HFF-Myc (cell line): ENCODE measurements around the gene DLGAP1.

Experiments used
- DNase-seq: peaks from one replicate; pipeline ENCODE4 v3.0.0-alpha.2; 2011; ENCODE audit warnings: low read depth; ENCODE audit errors: extremely low read depth
- H3K4me3 ChIP-seq: replicated peaks from 2 replicates; pipeline ENCODE4 v1.5.1; 2011; ENCODE audit warnings: low read depth, mild to moderate bottlenecking, control low read depth, low read length
- TF ChIP-seq, protein P1 (sequence below): IDR thresholded peaks from 2 replicates; pipeline ENCODE4 v1.5.1; 2012; ENCODE audit warnings: mild to moderate bottlenecking, low read depth, low read length, control low read depth; ENCODE audit errors: missing control alignments

Gene DLGAP1

DNA sequence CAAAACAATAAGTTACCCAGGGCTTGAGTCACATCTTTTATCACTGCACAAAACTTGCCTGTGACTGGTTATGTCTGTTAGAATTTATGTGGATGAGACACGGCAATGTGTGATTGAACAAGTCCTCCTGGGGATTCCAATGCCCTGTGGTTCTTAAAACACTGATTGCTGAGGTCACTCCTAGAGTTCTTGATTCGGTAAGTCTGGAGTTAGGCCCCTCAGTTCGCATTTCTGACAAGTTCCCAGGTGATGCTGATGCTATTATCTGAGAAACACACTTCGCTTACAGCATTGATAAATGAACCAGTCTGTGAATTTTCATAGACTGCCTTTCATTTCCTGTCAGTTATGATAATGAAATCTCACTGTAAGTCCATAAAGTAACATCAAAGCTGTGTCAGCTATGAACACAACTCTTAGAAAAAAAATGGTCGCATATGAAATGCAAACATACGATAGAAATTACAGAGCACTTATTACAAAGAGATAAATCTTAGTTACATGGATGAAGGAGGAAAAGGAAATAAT is 214.0 kb downstream of the DLGAP1 start:
- H3K4me3 ChIP-seq, result no peak overlapping the region
- TF ChIP-seq, protein P1, sequence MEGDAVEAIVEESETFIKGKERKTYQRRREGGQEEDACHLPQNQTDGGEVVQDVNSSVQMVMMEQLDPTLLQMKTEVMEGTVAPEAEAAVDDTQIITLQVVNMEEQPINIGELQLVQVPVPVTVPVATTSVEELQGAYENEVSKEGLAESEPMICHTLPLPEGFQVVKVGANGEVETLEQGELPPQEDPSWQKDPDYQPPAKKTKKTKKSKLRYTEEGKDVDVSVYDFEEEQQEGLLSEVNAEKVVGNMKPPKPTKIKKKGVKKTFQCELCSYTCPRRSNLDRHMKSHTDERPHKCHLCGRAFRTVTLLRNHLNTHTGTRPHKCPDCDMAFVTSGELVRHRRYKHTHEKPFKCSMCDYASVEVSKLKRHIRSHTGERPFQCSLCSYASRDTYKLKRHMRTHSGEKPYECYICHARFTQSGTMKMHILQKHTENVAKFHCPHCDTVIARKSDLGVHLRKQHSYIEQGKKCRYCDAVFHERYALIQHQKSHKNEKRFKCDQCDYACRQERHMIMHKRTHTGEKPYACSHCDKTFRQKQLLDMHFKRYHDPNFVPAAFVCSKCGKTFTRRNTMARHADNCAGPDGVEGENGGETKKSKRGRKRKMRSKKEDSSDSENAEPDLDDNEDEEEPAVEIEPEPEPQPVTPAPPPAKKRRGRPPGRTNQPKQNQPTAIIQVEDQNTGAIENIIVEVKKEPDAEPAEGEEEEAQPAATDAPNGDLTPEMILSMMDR, result no peak
- DNase-seq, result no peak

DNA sequence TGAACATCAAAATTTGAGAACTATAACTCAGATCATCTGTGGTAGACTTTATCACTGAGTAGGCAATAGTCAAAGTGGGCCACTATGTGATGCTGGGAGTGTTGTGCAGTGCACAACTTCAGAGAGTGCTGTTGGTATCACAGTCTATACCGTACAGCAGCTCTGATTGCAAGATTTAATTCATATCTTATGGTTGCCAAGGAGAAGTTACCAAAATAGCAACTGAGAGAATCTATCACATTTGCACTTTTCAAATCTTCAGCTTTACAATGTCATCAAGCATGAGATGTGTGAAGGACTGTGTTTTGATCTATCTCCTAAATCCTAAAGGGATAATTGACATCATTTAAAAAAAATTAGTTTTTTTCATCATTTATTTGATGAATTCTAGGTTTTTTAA is 216.1 kb downstream of the DLGAP1 start:
- no peak for DNase-seq
- no peak overlapping the region for H3K4me3 ChIP-seq
- TF ChIP-seq, protein P1, result no peak

DNA sequence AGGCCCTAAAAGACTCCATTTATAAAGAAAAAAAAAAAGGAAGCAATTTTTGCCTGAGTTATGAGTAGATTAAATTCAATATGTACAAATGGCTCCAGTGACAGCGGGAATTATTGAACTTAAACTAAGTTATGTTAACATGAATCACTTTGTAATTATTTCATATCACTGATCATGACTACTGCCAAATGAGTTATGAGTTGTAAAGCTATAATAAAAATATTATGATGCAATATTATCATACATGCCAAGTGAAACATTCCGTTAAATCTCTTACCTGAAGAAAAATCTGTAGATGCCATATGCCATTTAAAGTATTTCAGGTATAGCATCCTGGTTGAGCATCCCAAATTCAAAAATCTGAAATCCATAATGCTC is 217.5 kb downstream of the DLGAP1 start:
- H3K4me3 ChIP-seq, result no peak overlapping the region
- TF ChIP-seq, protein P1, result no peak
- DNase-seq, result no peak

DNA sequence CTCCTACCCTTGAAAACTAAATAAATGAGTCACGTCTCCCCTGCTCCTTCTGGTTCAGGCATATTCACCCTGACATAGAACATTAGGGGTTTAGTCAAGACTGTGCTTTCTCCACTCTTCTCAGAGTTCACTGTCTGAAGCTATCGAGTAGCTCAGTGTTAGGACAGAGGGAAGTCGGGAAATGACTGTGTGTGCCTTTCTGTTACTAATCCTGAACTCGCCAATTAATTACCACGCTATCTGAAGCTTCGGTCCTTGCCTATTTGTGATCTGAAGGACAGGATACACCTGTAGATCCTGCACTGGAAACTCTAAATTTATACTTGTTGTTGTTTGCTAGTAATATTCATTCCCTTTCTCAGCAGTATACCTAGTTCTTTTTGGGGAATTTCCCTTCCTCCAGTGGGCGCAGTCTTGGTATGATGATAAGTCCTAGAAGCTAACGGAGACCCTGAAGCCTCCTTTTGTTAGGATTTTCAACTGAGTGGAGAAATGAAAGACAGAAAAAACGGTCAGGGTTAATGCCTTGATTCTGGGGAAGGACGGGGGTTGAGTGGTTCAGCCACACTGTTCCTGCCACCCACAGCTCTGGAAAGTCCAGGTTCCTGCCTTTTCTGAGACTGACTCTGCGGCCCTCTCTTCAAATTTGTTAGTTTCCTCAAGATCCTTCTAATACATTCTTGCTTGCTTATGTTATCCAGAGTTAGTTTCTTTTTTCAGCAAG is 218.0 kb downstream of the DLGAP1 start:
- no peak for DNase-seq
- no peak overlapping the region for H3K4me3 ChIP-seq
- TF ChIP-seq, protein P1, result no peak

DNA sequence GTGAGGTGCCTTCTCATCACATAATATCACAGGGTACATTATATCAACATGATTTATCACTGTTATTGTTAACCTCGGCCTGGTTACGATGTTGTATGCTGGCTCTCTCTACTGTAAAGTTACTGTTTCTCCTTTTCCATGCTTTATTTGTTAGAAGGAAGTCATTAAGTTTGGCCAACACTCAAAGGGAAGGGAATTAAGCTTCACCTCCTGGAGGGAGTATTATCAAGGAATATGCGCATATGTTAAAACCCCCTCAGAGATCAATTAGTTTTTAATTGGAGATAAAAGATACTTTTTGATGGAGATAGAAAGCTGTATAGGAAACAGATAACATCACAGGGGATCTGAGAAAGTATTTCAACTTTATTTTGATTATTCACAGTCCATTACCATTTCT is 221.6 kb downstream of the DLGAP1 start:
- no peak for DNase-seq
- TF ChIP-seq, protein P1, result no peak
- H3K4me3 ChIP-seq, result no peak overlapping the region

DNA sequence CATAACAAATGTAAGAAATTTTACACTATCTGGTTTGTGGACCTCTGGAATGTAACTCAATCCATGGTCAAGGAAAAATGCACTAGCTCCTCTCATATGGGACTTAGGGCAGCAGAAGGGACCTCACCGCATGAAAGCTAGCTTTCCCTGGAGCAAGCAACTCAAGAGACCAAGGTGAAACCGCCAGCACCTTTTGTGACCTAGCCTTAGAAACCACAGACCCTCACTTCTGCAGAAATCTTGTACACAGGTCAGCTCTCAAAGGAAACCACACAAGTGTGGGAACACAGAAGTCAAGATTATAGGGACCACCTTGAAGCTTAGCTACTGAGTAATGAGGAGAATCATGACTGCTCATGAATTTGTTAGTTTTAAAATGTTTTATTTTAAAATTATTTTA is 222.5 kb downstream of the DLGAP1 start:
- H3K4me3 ChIP-seq, result no peak overlapping the region
- TF ChIP-seq, protein P1, result no peak
- DNase-seq, result no peak
